Liver (tissue), 9 donors: ENCODE data around the gene ULK4. TPM values are rescaled to one million over a fixed set of nuclear protein-coding genes. Genes with fewer than 3 reads are reported as not detected.

Experiments used
- DNase-seq: peaks from one replicate; pipeline ENCODE4 v3.0.0-alpha.2; 2017; ENCODE audit warnings: low spot score
- H3K27ac ChIP-seq, 2 donors: one replicate each; pipeline ENCODE4 v1.7.0; 2013; ENCODE audit warnings: inconsistent platforms in 2 of 2, low read length in 2 of 2, control low read depth in 1 of 2, low read depth in 1 of 2, mild to moderate bottlenecking in 1 of 2
- H3K27me3 ChIP-seq, 4 donors: one replicate each; pipeline versions ENCODE4 v1.6.1 to v1.7.0; 2013; ENCODE audit warnings: low read length in 3 of 4, inconsistent platforms in 1 of 4, mild to moderate bottlenecking in 1 of 4, moderate library complexity in 1 of 4; ENCODE audit not compliant: control insufficient read depth in 4 of 4, insufficient read depth in 4 of 4
- H3K36me3 ChIP-seq, 4 donors: one replicate each; pipeline versions ENCODE4 v1.6.1 to v1.7.0; 2013; ENCODE audit warnings: low read length in 3 of 4, mild to moderate bottlenecking in 3 of 4, low read depth in 1 of 4, moderate library complexity in 1 of 4; ENCODE audit not compliant: control insufficient read depth in 4 of 4, insufficient read depth in 3 of 4
- H3K4me1 ChIP-seq, 4 donors: one replicate each; pipeline versions ENCODE4 v1.6.1 to v1.7.0; 2013; ENCODE audit warnings: low read length in 3 of 4, mild to moderate bottlenecking in 3 of 4, moderate library complexity in 1 of 4; ENCODE audit not compliant: control insufficient read depth in 4 of 4, insufficient read depth in 4 of 4
- H3K4me3 ChIP-seq, 3 donors: one replicate each; pipeline versions ENCODE4 v1.6.1 to v1.7.0; 2013; ENCODE audit warnings: low read length in 3 of 3, control low read depth in 1 of 3, low read depth in 1 of 3, mild to moderate bottlenecking in 1 of 3
- H3K9ac ChIP-seq, 2 donors: one replicate each; pipeline ENCODE4 v1.7.0; 2013; ENCODE audit warnings: low read length in 2 of 2, mild to moderate bottlenecking in 2 of 2, moderate library complexity in 2 of 2, control low read depth in 1 of 2, low read depth in 1 of 2
- H3K9me3 ChIP-seq, 4 donors: one replicate each; pipeline versions ENCODE4 v1.6.1 to v1.7.0; 2013; ENCODE audit warnings: low read length in 3 of 4; ENCODE audit not compliant: control insufficient read depth in 4 of 4
- ATF3 ChIP-seq: IDR thresholded peaks from 2 replicates; pipeline ENCODE4 v1.6.1; 2016; ENCODE audit warnings: antibody characterized with exemption
- CTCF ChIP-seq: fragments of 150-350 bp; IDR thresholded peaks from 2 replicates; pipeline ENCODE4 v1.5.1; 2017; ENCODE audit warnings: improper control_type of control experiment, low read depth, low read length; ENCODE audit not compliant: missing input control
- EGR1 ChIP-seq, 2 donors: IDR thresholded peaks; 2 replicates each; pipeline ENCODE4 v1.6.1; 2016 to 2018; ENCODE audit warnings: antibody characterized with exemption in 2 of 2, low read depth in 2 of 2
- FOXA1 ChIP-seq: IDR thresholded peaks from 2 replicates; pipeline ENCODE4 v1.6.1; 2016; ENCODE audit warnings: antibody characterized with exemption
- FOXA2 ChIP-seq: IDR thresholded peaks from 2 replicates; pipeline ENCODE4 v1.6.1; 2016; ENCODE audit warnings: antibody characterized with exemption
- GABPA ChIP-seq, 2 donors: IDR thresholded peaks in 1 of 2; conservative IDR thresholded peaks in 1 of 2; 2 replicates each; pipeline ENCODE4 v1.6.1; 2016; ENCODE audit warnings: antibody characterized with exemption in 2 of 2, mild to moderate bottlenecking in 1 of 2, moderate library complexity in 1 of 2
- HNF4A ChIP-seq, 2 donors: conservative IDR thresholded peaks; 2 replicates each; pipeline ENCODE4 v1.6.1; 2016; ENCODE audit warnings: antibody characterized with exemption in 2 of 2, mild to moderate bottlenecking in 2 of 2
- HNF4G ChIP-seq: IDR thresholded peaks from 2 replicates; pipeline ENCODE4 v1.6.1; 2016; ENCODE audit warnings: antibody characterized with exemption
- JUND ChIP-seq, 2 donors: IDR thresholded peaks; 2 replicates each; pipeline ENCODE4 v1.6.1; 2016; ENCODE audit warnings: antibody characterized with exemption in 2 of 2
- MAX ChIP-seq: IDR thresholded peaks from 2 replicates; pipeline ENCODE4 v1.6.1; 2016; ENCODE audit warnings: antibody characterized with exemption
- NR2F2 ChIP-seq: IDR thresholded peaks from 2 replicates; pipeline ENCODE4 v1.6.1; 2016; ENCODE audit warnings: antibody characterized with exemption
- RAD21 ChIP-seq, 2 donors: IDR thresholded peaks; 2 replicates each; pipeline ENCODE4 v1.6.1; 2016; ENCODE audit warnings: antibody characterized with exemption in 2 of 2, mild to moderate bottlenecking in 2 of 2
- REST ChIP-seq: IDR thresholded peaks from 2 replicates; pipeline ENCODE4 v1.6.1; 2016; ENCODE audit warnings: antibody characterized with exemption, mild to moderate bottlenecking
- RXRA ChIP-seq, 2 donors: IDR thresholded peaks; 2 replicates each; pipeline ENCODE4 v1.6.1; 2017 to 2018; ENCODE audit warnings: antibody characterized with exemption in 2 of 2, mild to moderate bottlenecking in 1 of 2
- SP1 ChIP-seq: IDR thresholded peaks from 2 replicates; pipeline ENCODE4 v1.6.1; 2018; ENCODE audit warnings: antibody characterized with exemption, mild to moderate bottlenecking
- TAF1 ChIP-seq: conservative IDR thresholded peaks from 2 replicates; pipeline ENCODE4 v1.6.1; 2016; ENCODE audit warnings: antibody characterized with exemption, mild to moderate bottlenecking
- YY1 ChIP-seq: IDR thresholded peaks from 2 replicates; pipeline ENCODE4 v1.6.1; 2016; ENCODE audit warnings: antibody characterized with exemption, mild to moderate bottlenecking
- WGBS: extraction: QIAGEN DNeasy Blood & Tissue Kit; methylation state at CpG from one replicate; pipeline ENCODE4 v1.1.7; 2013; 5-methylcytosine and 5-hydroxymethylcytosine counted together
- polyA plus RNA-seq, 2 donors: library from polyadenylated mRNA; stranded (reverse) in 1 of 2; unstranded in 1 of 2; fragments of 200-250 nt in 1 of 2; fragments of >200 nt in 1 of 2; fragmentation: Nextera tagmentation in 1 of 2; extraction: Ambion mirVana in 1 of 2; gene quantifications; one replicate each; pipeline versions ENCODE4 v1.2.1 to v1.2.3, GENCODE V29; 2013 to 2015
- total RNA-seq, 2 donors: library from RNA; depleted of rRNA; stranded (reverse); fragments of >200 nt; gene quantifications; one replicate each; pipeline ENCODE4 v1.2.3, GENCODE V29; 2014
- donor health status: healthy.
- donor health status: healthy.
- donor health status: healthy.
- donor health status: healthy.
- donor health status: healthy.

ULK4 gene
- total and polyA plus RNA-seq, 4 donors, result 1.1 to 11.5 (median 3.2) TPM

GRCh38 chr3:41900265-41900664, 61.6 kb downstream of the ULK4 start:
- peaks cover 0 to 5% (median 2%) of the 10 kb centered on the region in 4 donors for H3K36me3 ChIP-seq
- DNase-seq, result no peak
- no peak overlapping the region for H3K27ac ChIP-seq
- no peak overlapping the region for H3K9ac ChIP-seq
- H3K27me3 ChIP-seq, result no peaks in the 10 kb centered on the region
- H3K4me3 ChIP-seq, result no peak overlapping the region
- no peaks in the 10 kb centered on the region for H3K9me3 ChIP-seq
- TF ChIP-seq FOXA1, result no peak
- TF ChIP-seq JUND (IDR thresholded peaks at IDR 0.05), result no peak
- TF ChIP-seq SP1, result no peak
- no peak for TF ChIP-seq YY1
- TF ChIP-seq EGR1 (IDR thresholded peaks at IDR 0.05; ENCODE audit: low read depth in 2 of 2), result no peak
- no peak for TF ChIP-seq RXRA (IDR thresholded peaks at IDR 0.05)
- no peak for TF ChIP-seq RAD21 (IDR thresholded peaks at IDR 0.05)
- TF ChIP-seq MAX, result no peak
- TF ChIP-seq HNF4A (conservative IDR thresholded peaks at IDR 0.05), result no peak
- no peak for TF ChIP-seq TAF1
- no peak for TF ChIP-seq REST
- TF ChIP-seq HNF4G, result no peak
- no peak for TF ChIP-seq NR2F2
- peaks cover 2 to 8% (median 4%) of the 10 kb centered on the region in 4 donors for H3K4me1 ChIP-seq
- 89% methylated on average over 2 of the region's 2 CpGs for WGBS

- no peak overlapping the region for H3K27ac ChIP-seq
- H3K4me1 ChIP-seq, result peaks cover 2 to 8% (median 4%) of the 10 kb centered on the region in 4 donors
- no peak overlapping the region for H3K9ac ChIP-seq
- WGBS, result 84% methylated on average over 2 of the region's 2 CpGs
- no peak overlapping the region for H3K4me3 ChIP-seq
- DNase-seq, result no peak
- H3K27me3 ChIP-seq, result no peaks in the 10 kb centered on the region
- peaks cover 0 to 5% (median 2%) of the 10 kb centered on the region in 4 donors for H3K36me3 ChIP-seq
- TF ChIP-seq JUND (IDR thresholded peaks at IDR 0.05) (no peak), ATF3 (no peak), FOXA2 (no peak), TAF1 (no peak), HNF4G (no peak), REST (no peak), NR2F2 (no peak), RAD21 (IDR thresholded peaks at IDR 0.05) (no peak), HNF4A (conservative IDR thresholded peaks at IDR 0.05) (no peak), GABPA (IDR thresholded peaks at IDR 0.05 in 1 of 2, conservative IDR thresholded peaks at IDR 0.05 in 1 of 2) (no peak), FOXA1 (no peak), YY1 (no peak), EGR1 (IDR thresholded peaks at IDR 0.05; ENCODE audit: low read depth in 2 of 2) (no peak), RXRA (IDR thresholded peaks at IDR 0.05) (no peak), CTCF (no peak)
- no peaks in the 10 kb centered on the region for H3K9me3 ChIP-seq
Observed at GRCh38 chr3:41898631-41899030, 63.3 kb downstream of the ULK4 start.
